Esophagus (tissue), 2 donors: ENCODE results near the gene VPS45. TPM values are rescaled to one million over a fixed set of nuclear protein-coding genes. Genes with fewer than 3 reads are reported as not detected.

ENCODE experiments used
- H3K27ac ChIP-seq, 2 donors: one replicate each; pipeline ENCODE4 v1.5.1; 2013; ENCODE audit warnings: low read depth in 2 of 2, mild to moderate bottlenecking in 2 of 2, inconsistent platforms in 1 of 2, low read length in 1 of 2, moderate library complexity in 1 of 2
- H3K27me3 ChIP-seq, 2 donors: one replicate each; pipeline ENCODE4 v1.6.1; 2013; ENCODE audit warnings: low read length in 2 of 2, control low read depth in 1 of 2, mild to moderate bottlenecking in 1 of 2; ENCODE audit not compliant: insufficient read depth in 2 of 2, control insufficient read depth in 1 of 2
- H3K36me3 ChIP-seq, 2 donors: one replicate each; pipeline ENCODE4 v1.6.1; 2013; ENCODE audit warnings: low read length in 1 of 2; ENCODE audit not compliant: control insufficient read depth in 2 of 2, insufficient read depth in 2 of 2
- H3K4me1 ChIP-seq, 2 donors: one replicate each; pipeline ENCODE4 v1.6.1; 2013; ENCODE audit warnings: low read length in 1 of 2; ENCODE audit not compliant: control insufficient read depth in 2 of 2, insufficient read depth in 2 of 2
- H3K4me3 ChIP-seq, 2 donors: one replicate each; pipeline ENCODE4 v1.5.1; 2013; ENCODE audit warnings: low read length in 2 of 2, mild to moderate bottlenecking in 2 of 2, low read depth in 1 of 2, moderate library complexity in 1 of 2
- H3K9me3 ChIP-seq, 2 donors: one replicate each; pipeline ENCODE4 v1.6.1; 2013; ENCODE audit warnings: mild to moderate bottlenecking in 2 of 2, low read depth in 1 of 2, low read length in 1 of 2, moderate library complexity in 1 of 2; ENCODE audit not compliant: control insufficient read depth in 2 of 2, insufficient read depth in 1 of 2
- WGBS, 2 donors: extraction: QIAGEN DNeasy Blood & Tissue Kit; methylation state at CpG; one replicate each; pipeline ENCODE4 v1.1.7; 2013; 5-methylcytosine and 5-hydroxymethylcytosine counted together
- polyA plus RNA-seq, 2 donors: library from polyadenylated mRNA; stranded (reverse); fragments of 200-250 nt; gene quantifications; one replicate each; pipeline ENCODE4 v1.2.3, GENCODE V29; 2013
- donor health status: healthy with polysubstance abuse.
- donor health status: Bipolar disorder and iron deficiency.

Gene VPS45
- polyA plus RNA-seq, 2 donors = 16.1 to 19.3 TPM

GRCh38 chr1:150087415-150087814 lies 19.8 kb downstream of the VPS45 start:
- H3K36me3 ChIP-seq = no peaks in the 10 kb centered on the region
- no peak overlapping the region for H3K4me3 ChIP-seq
- no peaks in the 10 kb centered on the region for H3K9me3 ChIP-seq
- WGBS, 2 donors = 61 to 68% methylated on average over 2 of the region's 2 CpGs
- H3K27me3 ChIP-seq = no peaks in the 10 kb centered on the region
- H3K27ac ChIP-seq = no peak overlapping the region
- no peaks in the 10 kb centered on the region for H3K4me1 ChIP-seq

GRCh38 chr1:150089846-150090520 lies 22.4 kb downstream of the VPS45 start:
- no peaks in the 10 kb centered on the region for H3K4me1 ChIP-seq
- H3K27me3 ChIP-seq = no peaks in the 10 kb centered on the region
- no peak overlapping the region for H3K27ac ChIP-seq
- 96 to 97% methylated on average over 3 of the region's 3 CpGs for WGBS, 2 donors
- H3K4me3 ChIP-seq = no peak overlapping the region
- no peaks in the 10 kb centered on the region for H3K36me3 ChIP-seq
- H3K9me3 ChIP-seq = no peaks in the 10 kb centered on the region

- H3K36me3 ChIP-seq = no peaks in the 10 kb centered on the region
- no peaks in the 10 kb centered on the region for H3K9me3 ChIP-seq
- H3K27me3 ChIP-seq = no peaks in the 10 kb centered on the region
- H3K4me1 ChIP-seq = no peaks in the 10 kb centered on the region
- WGBS, 2 donors = 70 to 72% methylated on average over 3 of the region's 3 CpGs
- H3K4me3 ChIP-seq = no peak overlapping the region
- no peak overlapping the region for H3K27ac ChIP-seq
Observed at GRCh38 chr1:150092180-150092791, 24.7 kb downstream of the VPS45 start.

- 72 to 89% methylated on average over 1 of the region's 1 CpG for WGBS, 2 donors
- no peaks in the 10 kb centered on the region for H3K27me3 ChIP-seq
- no peak overlapping the region for H3K27ac ChIP-seq
- H3K36me3 ChIP-seq = no peaks in the 10 kb centered on the region
- no peaks in the 10 kb centered on the region for H3K4me1 ChIP-seq
- no peaks in the 10 kb centered on the region for H3K9me3 ChIP-seq
- H3K4me3 ChIP-seq = no peak overlapping the region
Observed at GRCh38 chr1:150093805-150094204, 26.2 kb downstream of the VPS45 start.

- H3K9me3 ChIP-seq = no peaks in the 10 kb centered on the region
- H3K36me3 ChIP-seq = no peaks in the 10 kb centered on the region
- no peak overlapping the region for H3K4me3 ChIP-seq
- 86 to 89% methylated on average over 3 of the region's 3 CpGs for WGBS, 2 donors
- no peaks in the 10 kb centered on the region for H3K4me1 ChIP-seq
- no peak overlapping the region for H3K27ac ChIP-seq
- H3K27me3 ChIP-seq = no peaks in the 10 kb centered on the region
Observed at GRCh38 chr1:150094734-150095265, 27.2 kb downstream of the VPS45 start.

- 23 to 44% methylated on average over 1 of the region's 1 CpG for whole genome bisulfite sequencing, 2 donors
- no peaks in the 10 kb centered on the region for H3K27me3 ChIP-seq
- no peaks in the 10 kb centered on the region for H3K36me3 ChIP-seq
- no peaks in the 10 kb centered on the region for H3K4me1 ChIP-seq
- no peak overlapping the region for H3K4me3 ChIP-seq
- H3K27ac ChIP-seq = no peak overlapping the region
- no peaks in the 10 kb centered on the region for H3K9me3 ChIP-seq
Observed at GRCh38 chr1:150102986-150103385, 35.4 kb downstream of the VPS45 start.

GRCh38 chr1:150106341-150106740 lies 38.8 kb downstream of the VPS45 start:
- Histone ChIP-seq H3K27ac (no peak overlapping the region), H3K9me3 (no peaks in the 10 kb centered on the region), H3K27me3 (no peaks in the 10 kb centered on the region), H3K4me3 (no peak overlapping the region), H3K4me1 (no peaks in the 10 kb centered on the region), H3K36me3 (no peaks in the 10 kb centered on the region)
- WGBS, 2 donors = 80 to 85% methylated on average over 7 of the region's 7 CpGs

GRCh38 chr1:150109586-150109985 lies 42.0 kb downstream of the VPS45 start:
- H3K36me3 ChIP-seq = no peaks in the 10 kb centered on the region
- H3K27me3 ChIP-seq = no peaks in the 10 kb centered on the region
- no peak overlapping the region for H3K27ac ChIP-seq
- H3K4me1 ChIP-seq = no peaks in the 10 kb centered on the region
- H3K9me3 ChIP-seq = no peaks in the 10 kb centered on the region
- 71 to 76% methylated on average over 3 of the region's 3 CpGs for whole genome bisulfite sequencing, 2 donors
- no peak overlapping the region for H3K4me3 ChIP-seq

- no peaks in the 10 kb centered on the region for H3K36me3 ChIP-seq
- peak overlapping the region in 1 of 2 donors; percentile 55 for H3K27ac ChIP-seq
- WGBS, 2 donors = 57 to 70% methylated on average over 2 of the region's 2 CpGs
- no peaks in the 10 kb centered on the region for H3K4me1 ChIP-seq
- no peaks in the 10 kb centered on the region for H3K27me3 ChIP-seq
- H3K9me3 ChIP-seq = no peaks in the 10 kb centered on the region
- H3K4me3 ChIP-seq = no peak overlapping the region
Observed at GRCh38 chr1:150110116-150110515, 42.5 kb downstream of the VPS45 start.

- 54 to 59% methylated on average over 5 of the region's 5 CpGs for WGBS, 2 donors
- Histone ChIP-seq H3K27ac (no peak overlapping the region), H3K9me3 (no peaks in the 10 kb centered on the region), H3K4me1 (no peaks in the 10 kb centered on the region), H3K36me3 (no peaks in the 10 kb centered on the region), H3K27me3 (no peaks in the 10 kb centered on the region), H3K4me3 (no peak overlapping the region)
Observed at GRCh38 chr1:150111670-150112069, 44.1 kb downstream of the VPS45 start.
